H1 (cell line): ENCODE measurements around the gene PSG1. TPM values are rescaled to one million over a fixed set of nuclear protein-coding genes. Genes with fewer than 3 reads are reported as not detected.

Source experiments
- CTCF ChIA-PET: fragments of 300-600 bp; sonication (Branson Sonifier 250); formaldehyde crosslinking; loops from one replicate; lab custom pipeline; 2021; ENCODE audit not compliant: partially characterized antibody; lab: Charles Lee
- POLR2A ChIA-PET: fragments of 300-600 bp; sonication (Branson Sonifier 250); formaldehyde crosslinking; loops from one replicate; lab custom pipeline; 2021; ENCODE audit warnings: inconsistent platforms; ENCODE audit not compliant: partially characterized antibody; lab: Charles Lee
- DNase-seq, 2 experiments: peaks; one replicate each; pipeline versions ENCODE4 v3.0.0 to v3.0.0-alpha.2; 2010 to 2022; ENCODE audit warnings: low spot score in 2 of 2, low read depth in 1 of 2, mixed read lengths in 1 of 2
- FAIRE-seq: peaks from 2 replicates; lab custom pipeline; 2011; peaks lifted over from hg19 to GRCh38; lab: Jason Lieb, UNC
- H2AFZ ChIP-seq: 2 replicates; pipeline ENCODE4 v1.8.1; 2012; ENCODE audit warnings: low read length, inconsistent platforms
- H2AK5ac ChIP-seq: 2 replicates; pipeline ENCODE4 v1.6.1; 2013; ENCODE audit warnings: low read depth, low read length
- H2BK120ac ChIP-seq: replicated peaks from 2 replicates; pipeline ENCODE3; 2013; ENCODE audit warnings: low read depth, low read length, inconsistent platforms
- H2BK12ac ChIP-seq: 2 replicates; pipeline ENCODE4 v1.6.1; 2013; ENCODE audit warnings: low read depth, low read length
- H2BK15ac ChIP-seq: 2 replicates; pipeline ENCODE4 v1.6.1; 2013; ENCODE audit warnings: low read length
- H2BK20ac ChIP-seq: 2 replicates; pipeline ENCODE4 v1.6.1; 2013; ENCODE audit warnings: low read length
- H2BK5ac ChIP-seq: 2 replicates; pipeline ENCODE4 v1.6.1; 2013; ENCODE audit warnings: low read depth, low read length
- H3K14ac ChIP-seq: 2 replicates; pipeline ENCODE4 v1.6.1; 2013; ENCODE audit warnings: inconsistent platforms; ENCODE audit not compliant: insufficient read length
- H3K18ac ChIP-seq: 2 replicates; pipeline ENCODE4 v1.6.1; 2013; ENCODE audit warnings: low read length; ENCODE audit errors: extremely low read depth
- H3K23ac ChIP-seq: 2 replicates; pipeline ENCODE4 v1.6.1; 2013; ENCODE audit warnings: inconsistent platforms; ENCODE audit not compliant: insufficient read length
- H3K23me2 ChIP-seq: 2 replicates; pipeline ENCODE4 v1.6.1; 2013; ENCODE audit warnings: low read depth, low read length
- H3K27ac ChIP-seq: 2 replicates; pipeline ENCODE4 v1.6.1; 2011; ENCODE audit warnings: low read depth, low read length, inconsistent platforms
- H3K27me3 ChIP-seq, 4 experiments: replicated peaks in 1 of 4; 1 replicate in 1 of 4; 2 replicates in 3 of 4; pipeline versions ENCODE4 v1.6.1 to v1.8.1; 2011 to 2013; ENCODE audit warnings: low read length in 3 of 4, mild to moderate bottlenecking in 3 of 4, inconsistent platforms in 2 of 4, mixed read lengths in 2 of 4, moderate library complexity in 1 of 4; ENCODE audit not compliant: control insufficient read depth in 3 of 4, insufficient read depth in 3 of 4; ENCODE audit errors: extremely low read depth in 1 of 4
- H3K36me3 ChIP-seq, 4 experiments: 2 replicates each; pipeline versions ENCODE4 v1.6.1 to v1.8.1; 2011 to 2013; ENCODE audit warnings: mild to moderate bottlenecking in 4 of 4, low read length in 3 of 4, moderate library complexity in 2 of 4, control low read depth in 1 of 4, inconsistent platforms in 1 of 4; ENCODE audit not compliant: insufficient read depth in 4 of 4, control insufficient read depth in 2 of 4
- H3K4ac ChIP-seq: replicated peaks from 2 replicates; pipeline ENCODE3; 2013; ENCODE audit warnings: low read length, low read depth, mixed read lengths, inconsistent platforms; ENCODE audit not compliant: insufficient read length
- H3K4me1 ChIP-seq, 4 experiments: replicated peaks in 1 of 4; 1 replicate in 1 of 4; 2 replicates in 3 of 4; pipeline versions ENCODE4 v1.6.1 to v1.8.1; 2011 to 2013; ENCODE audit warnings: low read length in 3 of 4, inconsistent platforms in 2 of 4, mixed read lengths in 1 of 4; ENCODE audit not compliant: insufficient read depth in 4 of 4, control insufficient read depth in 3 of 4
- H3K4me2 ChIP-seq, 2 experiments: 2 replicates each; pipeline versions ENCODE4 v1.6.1 to v1.8.1; 2011 to 2013; ENCODE audit warnings: low read depth in 2 of 2, low read length in 2 of 2, control low read depth in 1 of 2, inconsistent platforms in 1 of 2, mild to moderate bottlenecking in 1 of 2; ENCODE audit not compliant: insufficient read depth in 1 of 2
- H3K4me3 ChIP-seq, 4 experiments: fragments of 200-600, 300-600 bp in 1 of 4; sonication (generic), shearing (Covaris generic), sonication (Bioruptor Twin) in 1 of 4; 2 replicates each; pipeline versions ENCODE4 v1.5.1 to v1.8.1; 2011 to 2016; ENCODE audit warnings: low read length in 4 of 4, low read depth in 3 of 4, control low read depth in 2 of 4, inconsistent platforms in 2 of 4, mild to moderate bottlenecking in 2 of 4, mixed read lengths in 1 of 4, moderate library complexity in 1 of 4; ENCODE audit not compliant: insufficient read depth in 2 of 4; ENCODE audit errors: extremely low read depth in 1 of 4
- H3K56ac ChIP-seq: replicated peaks from 2 replicates; pipeline ENCODE3; 2013; ENCODE audit warnings: low read depth, mild to moderate bottlenecking, mixed read lengths, low read length, inconsistent platforms; ENCODE audit not compliant: insufficient read length
- H3K79me1 ChIP-seq: 2 replicates; pipeline ENCODE4 v1.6.1; 2013; ENCODE audit warnings: low read depth, low read length, control low read depth
- H3K79me2 ChIP-seq, 2 experiments: 2 replicates each; pipeline versions ENCODE4 v1.6.1 to v1.8.1; 2012 to 2013; ENCODE audit warnings: low read length in 2 of 2, mild to moderate bottlenecking in 2 of 2, inconsistent platforms in 1 of 2; ENCODE audit not compliant: insufficient read depth in 2 of 2, control insufficient read depth in 1 of 2
- H3K9ac ChIP-seq, 4 experiments: replicated peaks in 1 of 4; 1 replicate in 1 of 4; 2 replicates in 3 of 4; pipeline versions ENCODE4 v1.6.1 to v1.8.1; 2011 to 2013; ENCODE audit warnings: low read depth in 3 of 4, low read length in 3 of 4, control low read depth in 2 of 4, mild to moderate bottlenecking in 2 of 4, moderate library complexity in 2 of 4, inconsistent platforms in 1 of 4; ENCODE audit errors: extremely low read depth in 1 of 4
- H3K9me3 ChIP-seq, 2 experiments: 2 replicates each; pipeline versions ENCODE4 v1.6.1 to v1.8.1; 2012 to 2013; ENCODE audit warnings: mild to moderate bottlenecking in 2 of 2, moderate library complexity in 2 of 2, control low read depth in 1 of 2, inconsistent platforms in 1 of 2, low read depth in 1 of 2, low read length in 1 of 2, mixed read lengths in 1 of 2; ENCODE audit not compliant: insufficient read depth in 2 of 2
- H4K20me1 ChIP-seq, 2 experiments: replicated peaks in 1 of 2; 2 replicates each; pipeline versions ENCODE3 to v1.8.1; 2011 to 2013; ENCODE audit warnings: inconsistent platforms in 2 of 2, low read length in 2 of 2, mild to moderate bottlenecking in 1 of 2; ENCODE audit not compliant: insufficient read depth in 2 of 2, control insufficient read depth in 1 of 2
- H4K5ac ChIP-seq: 2 replicates; pipeline ENCODE4 v1.6.1; 2013; ENCODE audit warnings: low read length, low read depth, mixed read lengths, inconsistent platforms; ENCODE audit not compliant: insufficient read length
- H4K8ac ChIP-seq: 2 replicates; pipeline ENCODE4 v1.8.0; 2013; ENCODE audit warnings: mild to moderate bottlenecking, moderate library complexity, low read length, inconsistent platforms; ENCODE audit not compliant: insufficient read depth; ENCODE audit errors: extremely low read depth
- H4K91ac ChIP-seq: replicated peaks from 2 replicates; pipeline ENCODE3; 2013; ENCODE audit warnings: low read length, mixed read lengths, inconsistent platforms; ENCODE audit not compliant: insufficient read length
- BRCA1 ChIP-seq: IDR thresholded peaks from 2 replicates; pipeline ENCODE4 v1.6.1; 2012; ENCODE audit warnings: low read depth, low read length, improper control_type of control experiment
- CBX8 ChIP-seq: fragments of 300-800, 300-1000 bp; sonication (generic); IDR thresholded peaks from 2 replicates; pipeline ENCODE4 v1.7.1; 2016; ENCODE audit warnings: low read depth, low read length, borderline replicate concordance
- CHD2 ChIP-seq: IDR thresholded peaks from 2 replicates; pipeline ENCODE4 v1.6.1; 2012; ENCODE audit warnings: low read length, improper control_type of control experiment
- GTF2F1 ChIP-seq: IDR thresholded peaks from 2 replicates; pipeline ENCODE4 v1.6.1; 2012; ENCODE audit warnings: low read depth, low read length, improper control_type of control experiment, borderline replicate concordance
- POU5F1 ChIP-seq: IDR thresholded peaks from 2 replicates; pipeline ENCODE4 v1.6.1; 2011; ENCODE audit warnings: low read depth, mild to moderate bottlenecking, low read length, moderate library complexity
- YY1 ChIP-seq: IDR thresholded peaks from 2 replicates; pipeline ENCODE4 v1.6.1; 2011; ENCODE audit warnings: low read depth, mild to moderate bottlenecking, low read length
- WGBS, 2 experiments: shearing (Covaris generic) in 1 of 2; methylation state at CpG; one replicate each; pipeline versions ENCODE4 v1.1.6 to v1.1.7; 2013 to 2015; ENCODE audit warnings: low lambda C conversion rate in 2 of 2, mixed read lengths in 2 of 2, inconsistent platforms in 1 of 2, low coverage in 1 of 2, missing lambda C conversion rate in 1 of 2; ENCODE audit not compliant: insufficient replicate concordance in 2 of 2, insufficient coverage in 1 of 2, insufficient read length in 1 of 2; ENCODE audit errors: extremely low coverage in 1 of 2, missing lambda C conversion rate in 1 of 2; 5-methylcytosine and 5-hydroxymethylcytosine counted together
- polyA plus RNA-seq, 7 experiments: library from polyadenylated mRNA; depleted of rRNA in 3 of 7; stranded (reverse) in 5 of 7; unstranded in 2 of 7; fragments of >200 nt in 5 of 7; fragments of 200-250 nt in 2 of 7; gene quantifications; 1 replicate in 5 of 7; 2 replicates in 1 of 7; 4 replicates in 1 of 7; pipeline versions ENCODE4 v1.2.1 to v1.2.3, GENCODE V29; 2011 to 2013; ENCODE audit warnings: missing spikeins in 2 of 7, mixed read lengths in 2 of 7
- total RNA-seq: library from RNA; stranded (reverse); fragmentation: NEBNext Ultra II Directional; extraction: Animal tissue kit (Norgen Biotek cat#: 25700); gene quantifications from 2 replicates; pipeline ENCODE4 v1.2.1, GENCODE V29; 2021

The PSG1 gene
- total and polyA plus RNA-seq, 2 of the 8 experiments (the other 6 are each of a cell fraction or from before 2014, with no cell fraction given) = not detected

GRCh38 chr19:42850981-42851717 is 28.4 kb downstream of the PSG1 start:
- no peak overlapping the region for H4K8ac ChIP-seq

More at GRCh38 chr19:42850981-42851717, 28.4 kb downstream of the PSG1 start:
- no peak overlapping the region for H2BK12ac ChIP-seq
- no peak overlapping the region for H3K4ac ChIP-seq
- TF ChIP-seq GTF2F1 (no peak), POU5F1 (no peak), YY1 (no peak), CHD2 (no peak), BRCA1 (no peak), CBX8 (no peak)
- TF ChIP-seq, all 59 proteins: peak for 0
- H2AFZ ChIP-seq = no peak overlapping the region
- H3K36me3 ChIP-seq = no peaks in the 10 kb centered on the region
- no peaks in the 10 kb centered on the region for H4K20me1 ChIP-seq
- no peak overlapping the region for H3K4me3 ChIP-seq
- H3K23ac ChIP-seq = no peak overlapping the region
- no peak overlapping the region for H2BK5ac ChIP-seq
- H2AK5ac ChIP-seq = no peak overlapping the region
- FAIRE-seq (no peak), DNase-seq (no peak)
- no peak overlapping the region for H2BK15ac ChIP-seq
- ChIA-PET CTCF (no interaction called here), POLR2A (no interaction called here)
- no peaks in the 10 kb centered on the region for H3K27me3 ChIP-seq
- H4K5ac ChIP-seq = no peak overlapping the region
- H2BK120ac ChIP-seq = no peak overlapping the region
- H3K79me2 ChIP-seq = no peaks in the 10 kb centered on the region
- no peaks in the 10 kb centered on the region for H3K4me1 ChIP-seq
- H4K91ac ChIP-seq = no peak overlapping the region
- H3K79me1 ChIP-seq = no peaks in the 10 kb centered on the region
- H3K9me3 ChIP-seq = peaks cover 30 to 66% of the 10 kb centered on the region in 2 experiments; a peak in 3 of 4 replicates
- 59% methylated on average over 6 of the region's 6 CpGs; no CpG with 5 or more reads in 1 of the 2 experiments for WGBS, 2 experiments
- H3K23me2 ChIP-seq = no peaks in the 10 kb centered on the region
- H3K56ac ChIP-seq = no peak overlapping the region
- H3K27ac ChIP-seq = no peak overlapping the region
- no peak overlapping the region for H3K4me2 ChIP-seq
- H2BK20ac ChIP-seq = no peak overlapping the region
- H3K14ac ChIP-seq = no peak overlapping the region
- no peak overlapping the region for H3K9ac ChIP-seq
- H3K18ac ChIP-seq = no peak overlapping the region
